AG04449 (cell line): ENCODE results near the gene MYL2.

Source experiments
- CTCF ChIA-PET: fragments of 350-600 bp; formaldehyde crosslinking; extraction: SDS; loops from one replicate; lab custom pipeline; 2021; ENCODE audit warnings: antibody characterized with exemption; lab: Yijun Ruan, JAX
- POLR2A ChIA-PET: fragments of 400-600, 350-600 bp; formaldehyde crosslinking; extraction: SDS; loops from one replicate; lab custom pipeline; 2020; ENCODE audit warnings: antibody characterized with exemption, inconsistent platforms; lab: Yijun Ruan, JAX
- DNase-seq: peaks from one replicate; pipeline ENCODE4 v3.0.0-alpha.2; 2010; ENCODE audit warnings: low read depth, low spot score
- H3K4me3 ChIP-seq: 2 replicates; pipeline ENCODE4 v1.5.1; 2011; ENCODE audit warnings: low read depth, mild to moderate bottlenecking, control low read depth, low read length
- CTCF ChIP-seq: IDR thresholded peaks from one replicate; pipeline ENCODE4 v1.5.1; 2011; ENCODE audit warnings: mild to moderate bottlenecking, moderate library complexity, low read length, control low read depth, inconsistent platforms; ENCODE audit not compliant: insufficient read depth; ENCODE audit errors: missing control alignments

Gene MYL2

GRCh38 chr12:110893956-110894355 lies 26.4 kb downstream of the MYL2 start:
- CTCF ChIA-PET, result interaction anchor here (0.8 to 6.9 kb wide), 22 partner anchors 8 to 558 kb away, joined by 3 to 48 read pairs (median 4); partner anchors contain the start of genes ARPC3 and CCDC63
- POLR2A ChIA-PET, result no interaction called here
- DNase-seq, result no peak
- H3K4me3 ChIP-seq, result no peak overlapping the region
- no peak for TF ChIP-seq CTCF

- ChIA-PET POLR2A (no interaction called here), CTCF (interaction anchor here (3.4 kb wide), 1 partner anchor 288 kb away, joined by 30 read pairs; no protein-coding TSS in a partner anchor)
- DNase-seq, result no peak
- no peak overlapping the region for H3K4me3 ChIP-seq
- TF ChIP-seq CTCF, result no peak
Measured at GRCh38 chr12:110889361-110889760, 31.0 kb downstream of the MYL2 start.

- DNase-seq, result no peak
- ChIA-PET POLR2A (no interaction called here), CTCF (interaction anchor here (0.8 to 6.0 kb wide), 23 partner anchors 8 to 452 kb away, joined by 3 to 48 read pairs (median 4); partner anchors contain the start of genes ARPC3, CCDC63, FAM216A and GPN3)
- H3K4me3 ChIP-seq, result no peak overlapping the region
- TF ChIP-seq CTCF, result no peak
Measured at GRCh38 chr12:110888256-110888991, 32.0 kb downstream of the MYL2 start.

GRCh38 chr12:110885152-110885840 lies 35.1 kb downstream of the MYL2 start:
- CTCF ChIA-PET, result interaction anchor here (1.0 to 6.0 kb wide), 4 partner anchors 11 to 372 kb away, joined by 3 to 48 read pairs (median 6); no protein-coding TSS in a partner anchor
- POLR2A ChIA-PET, result no interaction called here
- TF ChIP-seq CTCF, result no peak
- DNase-seq, result no peak
- H3K4me3 ChIP-seq, result no peak overlapping the region

GRCh38 chr12:110883251-110883650 lies 37.1 kb downstream of the MYL2 start:
- no peak overlapping the region for H3K4me3 ChIP-seq
- CTCF ChIA-PET, result interaction anchor here (0.7 to 6.0 kb wide), 3 partner anchors 13 to 422 kb away, joined by 3 to 48 read pairs (median 9); no protein-coding TSS in a partner anchor
- TF ChIP-seq CTCF, result no peak
- POLR2A ChIA-PET, result no interaction called here
- DNase-seq, result no peak

GRCh38 chr12:110880651-110881050 lies 39.7 kb downstream of the MYL2 start:
- DNase-seq, result no peak
- no peak for TF ChIP-seq CTCF
- CTCF ChIA-PET, result interaction anchor here (1.0 to 1.6 kb wide), 2 partner anchors 13 to 54 kb away, joined by 3 to 4 read pairs; no protein-coding TSS in a partner anchor
- no peak overlapping the region for H3K4me3 ChIP-seq
- POLR2A ChIA-PET, result no interaction called here
